CD8-positive, alpha-beta memory T cell (primary cell): ENCODE data around the gene CHD9. TPM values are rescaled to one million over a fixed set of nuclear protein-coding genes. Genes with fewer than 3 reads are reported as not detected.
A peak's percentile ranks its signal among the peaks of the same experiment; 100 is the strongest.
"Not testable (repeated sequence)": the region's sequence is repeated elsewhere in the genome, so short reads cannot be mapped to it uniquely, and the experiment has no call there.

Experiments used
- CTCF ChIA-PET: fragments of 350-600 bp; sonication (Branson Sonifier 250); formaldehyde crosslinking; loops from one replicate; lab custom pipeline; 2021; ENCODE audit warnings: antibody characterized with exemption; lab: Charles Lee
- POLR2A ChIA-PET: fragments of 350-600 bp; sonication (Branson Sonifier 250); formaldehyde crosslinking; loops from one replicate; lab custom pipeline; 2021; ENCODE audit warnings: antibody characterized with exemption; lab: Charles Lee
- DNase-seq, 5 donors: peaks; one replicate each; pipeline versions ENCODE4 v3.0.0 to v3.0.0-alpha.2; 2020 to 2022; ENCODE audit warnings: mixed read lengths in 1 of 5
- H3K27ac ChIP-seq: one replicate; pipeline ENCODE4 v1.7.0; 2013; ENCODE audit warnings: low read depth, mild to moderate bottlenecking, low read length, moderate library complexity
- H3K27me3 ChIP-seq: 2 replicates; pipeline ENCODE4 v1.7.0; 2013; ENCODE audit warnings: low read length, mild to moderate bottlenecking; ENCODE audit not compliant: insufficient read depth, poor library complexity, severe bottlenecking
- H3K36me3 ChIP-seq: 2 replicates; pipeline ENCODE4 v1.7.0; 2013; ENCODE audit warnings: mild to moderate bottlenecking, low read length, moderate library complexity; ENCODE audit not compliant: insufficient read depth
- H3K4me1 ChIP-seq: 2 replicates; pipeline ENCODE4 v1.7.0; 2013; ENCODE audit warnings: mild to moderate bottlenecking, low read length, moderate library complexity; ENCODE audit not compliant: insufficient read depth
- H3K4me3 ChIP-seq: 2 replicates; pipeline ENCODE4 v1.7.0; 2013; ENCODE audit warnings: mild to moderate bottlenecking, low read length
- H3K9me3 ChIP-seq: 2 replicates; pipeline ENCODE4 v1.7.0; 2013; ENCODE audit warnings: mild to moderate bottlenecking, low read length
- H3K27ac Mint-ChIP-seq, 8 donors: one replicate each; pipeline ENCODE4 v1.8.0; 2020 to 2021; ENCODE audit warnings: mixed read lengths in 8 of 8, mild to moderate bottlenecking in 6 of 8, inconsistent platforms in 3 of 8, moderate library complexity in 3 of 8
- H3K27me3 Mint-ChIP-seq, 2 donors: one replicate each; pipeline ENCODE4 v1.8.0; 2020 to 2021; ENCODE audit warnings: mixed read lengths in 2 of 2, mild to moderate bottlenecking in 1 of 2, moderate library complexity in 1 of 2
- H3K36me3 Mint-ChIP-seq, 3 donors: one replicate each; pipeline ENCODE4 v1.8.0; 2020 to 2021; ENCODE audit warnings: mixed read lengths in 3 of 3, inconsistent platforms in 1 of 3, mild to moderate bottlenecking in 1 of 3
- H3K4me1 Mint-ChIP-seq, 3 donors: one replicate each; pipeline ENCODE4 v1.8.0; 2020 to 2021; ENCODE audit warnings: mixed read lengths in 3 of 3, inconsistent platforms in 1 of 3, mild to moderate bottlenecking in 1 of 3
- H3K4me3 Mint-ChIP-seq, 7 donors: one replicate each; pipeline ENCODE4 v1.8.0; 2020 to 2021; ENCODE audit warnings: mixed read lengths in 7 of 7, mild to moderate bottlenecking in 6 of 7, moderate library complexity in 4 of 7, inconsistent platforms in 2 of 7
- H3K9me3 Mint-ChIP-seq, 5 donors: one replicate each; pipeline ENCODE4 v1.8.0; 2020 to 2022; ENCODE audit warnings: mixed read lengths in 5 of 5, mild to moderate bottlenecking in 3 of 5, moderate library complexity in 2 of 5, inconsistent platforms in 1 of 5
- polyA plus RNA-seq: library from polyadenylated mRNA; unstranded; fragments of 300-500 nt; fragmentation: Illumina TruSeq; gene quantifications from one replicate; pipeline ENCODE4 v1.2.3, GENCODE V29; 2021
- total RNA-seq, 2 experiments: library from RNA; stranded (reverse); gene quantifications; one replicate each; pipeline ENCODE4 v1.2.3, GENCODE V29; 2021

Gene CHD9
- total and polyA plus RNA-seq, 3 experiments from 2014 or later = 17.4 to 57.4 (median 21.8) TPM

DNA sequence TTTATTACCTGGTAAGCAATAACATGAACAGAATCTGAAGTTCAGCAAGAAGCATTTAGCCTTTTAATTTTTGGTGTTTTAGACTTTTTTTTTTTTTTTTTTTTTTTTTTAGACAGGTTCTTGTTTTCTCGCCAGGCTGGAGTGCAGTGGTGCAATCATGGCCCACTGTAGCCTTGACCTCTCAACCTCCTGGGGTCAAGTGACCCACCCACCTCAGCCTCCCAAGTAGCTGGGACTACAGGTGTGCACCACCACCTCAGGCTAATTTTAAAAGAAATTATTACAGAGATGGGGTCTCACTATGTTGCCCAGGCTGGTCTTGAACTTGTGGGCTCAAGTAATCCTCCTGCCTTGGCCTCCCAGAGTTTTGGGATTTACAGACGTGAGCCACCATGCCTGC lies 206.5 kb downstream of the CHD9 start:
- Histone ChIP-seq H3K4me1 (no peaks in the 10 kb centered on the region), H3K9me3 (no peaks in the 10 kb centered on the region), H3K27me3 (no peaks in the 10 kb centered on the region), H3K36me3 (peaks cover 9% of the 10 kb centered on the region), H3K4me3 (no peak overlapping the region), H3K27ac (no peak overlapping the region)
- no peak overlapping the region for H3K4me3 Mint-ChIP-seq
- ChIA-PET CTCF (no interaction called here), POLR2A (no interaction called here)
- peaks cover 0 to 4% (median 0%) of the 10 kb centered on the region in 5 donors for H3K9me3 Mint-ChIP-seq
- peaks cover 20 to 59% (median 30%) of the 10 kb centered on the region in 3 donors for H3K36me3 Mint-ChIP-seq
- H3K27ac Mint-ChIP-seq = no peak overlapping the region
- H3K4me1 Mint-ChIP-seq = peaks cover 0 to 5% (median 1%) of the 10 kb centered on the region in 3 donors
- no peak for DNase-seq
- H3K27me3 Mint-ChIP-seq = no peaks in the 10 kb centered on the region

DNA sequence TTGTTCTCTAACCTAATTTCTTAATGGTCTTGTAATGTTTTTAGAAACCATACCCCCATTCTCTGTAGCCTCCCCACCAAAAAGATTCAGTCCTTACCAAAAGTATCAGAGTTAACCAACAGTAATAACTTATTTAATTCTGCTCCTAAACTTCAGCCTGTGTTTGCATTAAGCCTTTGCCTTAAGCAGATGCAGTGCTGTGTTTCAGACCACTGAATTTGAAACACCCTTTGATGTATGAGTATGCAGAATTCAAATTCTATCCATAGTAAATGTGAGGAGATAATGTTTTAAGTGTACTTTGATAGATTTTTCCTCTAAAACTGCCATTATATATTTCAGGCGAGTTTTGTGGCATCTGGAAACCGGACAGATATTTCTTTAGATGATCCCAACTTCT lies 207.9 kb downstream of the CHD9 start:
- Histone ChIP-seq H3K4me1 (no peaks in the 10 kb centered on the region), H3K36me3 (peaks cover 9% of the 10 kb centered on the region), H3K27ac (no peak overlapping the region), H3K9me3 (no peaks in the 10 kb centered on the region), H3K4me3 (no peak overlapping the region), H3K27me3 (no peaks in the 10 kb centered on the region)
- CTCF ChIA-PET = no interaction called here
- H3K27ac Mint-ChIP-seq = peak overlapping the region in 1 of 8 donors; percentile 46
- H3K4me1 Mint-ChIP-seq = peaks cover 0 to 5% (median 1%) of the 10 kb centered on the region in 3 donors
- no peak for DNase-seq
- H3K4me3 Mint-ChIP-seq = no peak overlapping the region
- POLR2A ChIA-PET = no interaction called here
- H3K9me3 Mint-ChIP-seq = peaks cover 0 to 4% (median 0%) of the 10 kb centered on the region in 5 donors
- H3K27me3 Mint-ChIP-seq = no peaks in the 10 kb centered on the region
- H3K36me3 Mint-ChIP-seq = peaks cover 15 to 52% (median 26%) of the 10 kb centered on the region in 3 donors

DNA sequence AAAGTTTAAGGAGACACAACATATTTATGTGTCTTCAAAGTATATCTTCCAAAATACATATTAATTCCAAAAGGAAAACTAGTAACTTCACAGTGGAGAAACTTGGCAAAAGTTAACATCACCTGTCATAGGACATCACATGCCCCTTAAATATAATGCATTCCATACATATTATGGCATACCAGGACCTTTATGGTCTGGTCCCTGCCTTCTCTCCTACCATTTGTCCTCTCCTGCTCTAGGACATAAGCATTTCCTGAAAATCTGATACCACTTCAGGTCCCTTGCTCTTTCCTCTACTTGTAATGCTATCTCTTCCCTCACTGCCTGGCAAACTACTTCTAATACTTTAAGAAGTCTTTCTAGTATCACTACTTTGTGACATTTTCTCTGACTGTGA lies 211.4 kb downstream of the CHD9 start:
- Mint-ChIP-seq H3K27ac (peak overlapping the region in 2 of 8 donors; percentile 4 to 39), H3K9me3 (no peaks in the 10 kb centered on the region), H3K27me3 (no peaks in the 10 kb centered on the region), H3K4me1 (no peaks in the 10 kb centered on the region), H3K4me3 (no peak overlapping the region), H3K36me3 (peaks cover 5 to 48% (median 15%) of the 10 kb centered on the region in 3 donors)
- Histone ChIP-seq H3K27ac (no peak overlapping the region), H3K27me3 (no peaks in the 10 kb centered on the region), H3K4me3 (no peak overlapping the region), H3K9me3 (no peaks in the 10 kb centered on the region), H3K4me1 (no peaks in the 10 kb centered on the region), H3K36me3 (peaks cover 4% of the 10 kb centered on the region)
- CTCF ChIA-PET = interaction anchor here (1.5 kb wide), 1 partner anchor 211 kb away, joined by 3 read pairs; the partner anchor contains the start of gene CHD9
- POLR2A ChIA-PET = no interaction called here
- no peak for DNase-seq

DNA sequence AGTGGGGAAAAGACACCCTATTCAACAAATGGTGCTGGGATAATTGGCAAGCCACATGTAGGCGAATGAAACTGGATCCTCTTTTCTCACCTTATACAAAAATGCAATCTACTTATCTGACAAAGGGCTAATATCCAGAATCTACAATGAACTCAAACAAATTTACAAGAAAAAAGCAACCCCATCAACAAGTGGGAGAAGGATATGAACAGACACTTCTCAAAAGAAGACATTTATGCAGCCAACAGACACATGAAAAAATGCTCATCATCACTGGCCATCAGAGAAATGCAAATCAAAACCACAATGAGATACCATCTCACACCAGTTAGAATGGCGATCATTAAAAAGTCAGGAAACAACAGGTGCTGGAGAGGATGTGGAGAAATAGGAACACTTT lies 223.7 kb downstream of the CHD9 start:
- POLR2A ChIA-PET, CTCF ChIA-PET, H3K27ac Mint-ChIP-seq, H3K9me3 ChIP-seq, H3K4me1 ChIP-seq, DNase-seq, H3K9me3 Mint-ChIP-seq, H3K4me1 Mint-ChIP-seq, H3K27me3 ChIP-seq, H3K4me3 ChIP-seq, H3K4me3 Mint-ChIP-seq, H3K27ac ChIP-seq, H3K27me3 Mint-ChIP-seq: not testable (repeated sequence)
- peaks cover 12% of the 10 kb centered on the region for H3K36me3 ChIP-seq
- H3K36me3 Mint-ChIP-seq = peaks cover 4 to 15% (median 4%) of the 10 kb centered on the region in 3 donors

DNA sequence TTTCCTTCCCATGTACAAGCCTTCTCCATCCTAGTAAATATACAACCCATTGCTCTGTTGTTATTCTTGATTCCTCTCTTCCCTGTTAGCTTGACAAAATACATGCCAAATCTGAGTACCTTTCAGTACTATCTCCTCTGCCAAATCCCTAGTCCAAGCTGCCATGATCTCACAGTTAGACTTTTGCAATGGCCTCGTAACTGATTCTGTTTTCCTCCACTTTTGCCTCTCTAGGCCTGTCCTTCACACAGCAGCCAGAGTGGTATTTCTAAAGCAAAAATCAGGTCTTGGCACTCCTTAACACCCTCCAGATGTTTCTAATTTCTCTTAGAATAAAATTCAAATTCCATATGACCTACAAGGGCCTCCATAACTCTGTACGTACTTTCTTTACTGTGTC lies 226.5 kb downstream of the CHD9 start:
- ChIA-PET CTCF (interaction anchor here (0.9 to 1.5 kb wide), 2 partner anchors 10 to 226 kb away, joined by 3 to 4 read pairs; partner anchors contain the start of gene CHD9), POLR2A (no interaction called here)
- Mint-ChIP-seq H3K27ac (no peak overlapping the region), H3K4me3 (no peak overlapping the region), H3K9me3 (no peaks in the 10 kb centered on the region), H3K36me3 (peaks cover 0 to 15% (median 3%) of the 10 kb centered on the region in 3 donors), H3K27me3 (no peaks in the 10 kb centered on the region), H3K4me1 (no peaks in the 10 kb centered on the region)
- Histone ChIP-seq H3K27ac (no peak overlapping the region), H3K4me3 (no peak overlapping the region), H3K9me3 (no peaks in the 10 kb centered on the region), H3K4me1 (no peaks in the 10 kb centered on the region), H3K27me3 (no peaks in the 10 kb centered on the region), H3K36me3 (peaks cover 2% of the 10 kb centered on the region)
- no peak for DNase-seq

DNA sequence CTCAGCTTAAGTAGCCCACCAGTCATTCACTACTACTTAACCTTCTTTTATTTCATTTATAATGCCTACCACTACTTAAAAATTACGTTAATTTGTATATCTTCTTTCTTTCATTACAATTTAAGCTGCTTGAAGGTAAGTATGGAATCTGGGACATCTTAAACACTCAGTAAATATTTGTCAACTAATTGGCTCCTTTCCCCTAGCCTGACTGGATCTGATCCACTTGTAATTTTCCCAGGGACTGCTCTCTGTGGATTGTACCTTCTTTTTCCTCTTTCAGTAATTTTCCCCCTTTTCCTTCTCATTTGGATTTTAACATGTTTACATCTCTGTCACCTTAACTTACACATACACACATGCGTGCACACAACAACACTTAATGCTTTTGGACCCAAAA lies 227.1 kb downstream of the CHD9 start:
- H3K9me3 Mint-ChIP-seq = no peaks in the 10 kb centered on the region
- H3K27ac ChIP-seq = no peak overlapping the region
- no peaks in the 10 kb centered on the region for H3K27me3 Mint-ChIP-seq
- CTCF ChIA-PET = interaction anchor here (1.5 kb wide), 1 partner anchor 227 kb away, joined by 4 read pairs; the partner anchor contains the start of gene CHD9
- no peak overlapping the region for H3K4me3 Mint-ChIP-seq
- H3K27me3 ChIP-seq = no peaks in the 10 kb centered on the region
- no peaks in the 10 kb centered on the region for H3K9me3 ChIP-seq
- H3K27ac Mint-ChIP-seq = no peak overlapping the region
- POLR2A ChIA-PET = no interaction called here
- H3K36me3 ChIP-seq = no peaks in the 10 kb centered on the region
- no peaks in the 10 kb centered on the region for H3K4me1 Mint-ChIP-seq
- H3K36me3 Mint-ChIP-seq = peaks cover 0 to 18% (median 5%) of the 10 kb centered on the region in 3 donors
- no peak for DNase-seq
- H3K4me3 ChIP-seq = no peak overlapping the region
- no peaks in the 10 kb centered on the region for H3K4me1 ChIP-seq

DNA sequence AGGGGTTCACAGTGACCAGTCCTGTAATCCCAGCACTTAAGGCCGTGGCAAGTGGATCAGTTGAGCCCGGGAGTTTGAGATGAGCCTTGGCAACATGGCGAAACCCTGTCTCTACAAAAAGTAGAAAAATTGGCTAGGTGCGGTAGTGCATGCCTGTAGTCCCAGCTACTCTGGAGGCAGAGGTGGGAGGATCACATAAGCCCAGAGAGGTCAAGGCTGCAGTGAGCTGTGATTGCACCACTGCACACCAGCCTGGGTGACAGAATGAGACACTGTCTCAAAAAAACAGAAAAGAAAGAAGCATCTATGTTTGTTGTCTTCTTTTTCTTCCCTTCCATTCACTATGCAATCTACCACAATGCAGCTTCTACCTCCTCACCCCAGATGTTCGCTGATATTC lies 227.5 kb downstream of the CHD9 start:
- Mint-ChIP-seq H3K27ac (no peak overlapping the region), H3K9me3 (no peaks in the 10 kb centered on the region), H3K27me3 (no peaks in the 10 kb centered on the region), H3K4me3 (no peak overlapping the region), H3K36me3 (peaks cover 0 to 23% (median 5%) of the 10 kb centered on the region in 3 donors), H3K4me1 (no peaks in the 10 kb centered on the region)
- CTCF ChIA-PET = interaction anchor here (1.5 kb wide), 1 partner anchor 227 kb away, joined by 4 read pairs; the partner anchor contains the start of gene CHD9
- POLR2A ChIA-PET = no interaction called here
- DNase-seq = no peak
- no peaks in the 10 kb centered on the region for H3K4me1 ChIP-seq
- no peak overlapping the region for H3K4me3 ChIP-seq
- H3K27me3 ChIP-seq = no peaks in the 10 kb centered on the region
- H3K36me3 ChIP-seq = no peaks in the 10 kb centered on the region
- no peak overlapping the region for H3K27ac ChIP-seq
- no peaks in the 10 kb centered on the region for H3K9me3 ChIP-seq

DNA sequence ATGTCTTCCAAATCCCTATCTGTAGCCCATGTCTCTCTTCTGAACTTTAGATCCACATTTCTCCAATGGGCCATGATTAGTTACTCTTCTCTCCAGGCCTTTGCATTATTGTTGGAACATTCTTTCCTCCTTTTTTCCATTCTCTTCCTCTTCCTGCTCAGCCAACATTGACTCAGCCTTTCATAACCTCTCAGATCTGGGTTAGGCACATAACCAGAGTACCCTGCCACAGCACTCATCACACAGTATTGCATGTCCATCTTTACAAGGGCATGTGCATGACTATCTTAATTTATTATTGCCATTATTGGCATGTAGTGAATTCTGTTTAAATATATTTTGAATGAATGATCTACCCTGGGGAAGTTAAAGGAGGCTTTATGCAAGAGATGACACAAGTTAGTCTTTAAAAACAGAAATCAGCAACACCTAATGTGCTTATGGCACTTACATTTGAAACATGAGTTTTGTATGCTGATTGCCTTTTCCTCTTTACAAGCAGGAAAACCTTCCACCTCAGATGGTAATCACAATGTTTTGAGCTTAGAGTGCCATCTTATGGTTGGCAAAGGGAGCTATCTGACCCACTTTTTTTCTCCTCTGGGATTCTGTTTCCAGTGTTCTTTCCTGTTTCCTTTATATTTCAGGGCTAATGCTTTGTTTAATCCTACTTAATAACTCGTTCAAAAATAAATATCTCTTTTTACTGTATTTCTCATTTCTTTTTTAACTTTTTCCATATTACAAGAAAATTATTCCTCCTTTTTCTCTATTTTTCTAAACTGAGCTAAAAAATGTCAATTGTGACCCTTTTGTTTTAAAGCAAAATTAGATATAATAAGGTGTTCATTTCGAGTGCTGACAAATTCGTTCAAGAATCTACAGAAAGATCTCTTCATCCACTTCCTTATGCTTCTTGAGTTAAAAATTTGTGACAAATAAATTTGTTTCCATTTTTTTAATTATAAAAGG lies 228.5 kb downstream of the CHD9 start:
- ChIA-PET CTCF (interaction anchor here (1.1 to 1.4 kb wide), 3 partner anchors 227 to 229 kb away, joined by 4 to 8 read pairs (median 4); partner anchors contain the start of gene CHD9), POLR2A (no interaction called here)
- H3K9me3 ChIP-seq = no peaks in the 10 kb centered on the region
- no peaks in the 10 kb centered on the region for H3K9me3 Mint-ChIP-seq
- no peak overlapping the region for H3K27ac ChIP-seq
- H3K27ac Mint-ChIP-seq = no peak overlapping the region
- peaks cover 3 to 30% (median 10%) of the 10 kb centered on the region in 3 donors for H3K36me3 Mint-ChIP-seq
- no peaks in the 10 kb centered on the region for H3K4me1 ChIP-seq
- H3K4me1 Mint-ChIP-seq = peaks cover 0 to 5% (median 0%) of the 10 kb centered on the region in 3 donors
- H3K36me3 ChIP-seq = no peaks in the 10 kb centered on the region
- DNase-seq = peak in 1 of 5 donors; percentile 1
- H3K27me3 ChIP-seq = no peaks in the 10 kb centered on the region
- no peak overlapping the region for H3K4me3 Mint-ChIP-seq
- H3K27me3 Mint-ChIP-seq = no peaks in the 10 kb centered on the region
- H3K4me3 ChIP-seq = no peak overlapping the region
